Neutrophil (primary cell): ENCODE results near the gene ZNF433.

ENCODE experiments used
- H3K27ac ChIP-seq: fragments of 200-600 bp; sonication (generic); 2 replicates; pipeline ENCODE4 v1.5.1; 2016; ENCODE audit warnings: mild to moderate bottlenecking, moderate library complexity
- H3K27me3 ChIP-seq: fragments of 200-600 bp; sonication (generic); 2 replicates; pipeline ENCODE4 v1.6.0; 2016; ENCODE audit warnings: mild to moderate bottlenecking
- H3K36me3 ChIP-seq: fragments of 200-600 bp; sonication (generic); 2 replicates; pipeline ENCODE4 v1.5.1; 2017
- H3K4me1 ChIP-seq, 2 experiments: fragments of 200-600 bp in 1 of 2; sonication (generic) in 1 of 2; 1 replicate in 1 of 2; 2 replicates in 1 of 2; pipeline versions ENCODE4 v1.5.1 to v1.6.1; 2013 to 2016; ENCODE audit warnings: low read depth in 1 of 2, low read length in 1 of 2, mild to moderate bottlenecking in 1 of 2, moderate library complexity in 1 of 2; ENCODE audit not compliant: control insufficient read depth in 1 of 2, insufficient read depth in 1 of 2
- H3K4me3 ChIP-seq, 2 experiments: fragments of 200-600 bp in 1 of 2; sonication (generic) in 1 of 2; 1 replicate in 1 of 2; 2 replicates in 1 of 2; pipeline ENCODE4 v1.5.1; 2013 to 2016; ENCODE audit warnings: low read depth in 1 of 2, low read length in 1 of 2, mild to moderate bottlenecking in 1 of 2, moderate library complexity in 1 of 2
- H3K9me3 ChIP-seq: fragments of 200-600 bp; sonication (generic); 2 replicates; pipeline ENCODE4 v1.5.1; 2016
- TF ChIP-seq, protein P1 (sequence below): fragments of 200-600 bp; sonication (generic); IDR thresholded peaks from 2 replicates; pipeline ENCODE4 v1.5.1; 2016; ENCODE audit warnings: antibody characterized with exemption

ZNF433 gene

DNA sequence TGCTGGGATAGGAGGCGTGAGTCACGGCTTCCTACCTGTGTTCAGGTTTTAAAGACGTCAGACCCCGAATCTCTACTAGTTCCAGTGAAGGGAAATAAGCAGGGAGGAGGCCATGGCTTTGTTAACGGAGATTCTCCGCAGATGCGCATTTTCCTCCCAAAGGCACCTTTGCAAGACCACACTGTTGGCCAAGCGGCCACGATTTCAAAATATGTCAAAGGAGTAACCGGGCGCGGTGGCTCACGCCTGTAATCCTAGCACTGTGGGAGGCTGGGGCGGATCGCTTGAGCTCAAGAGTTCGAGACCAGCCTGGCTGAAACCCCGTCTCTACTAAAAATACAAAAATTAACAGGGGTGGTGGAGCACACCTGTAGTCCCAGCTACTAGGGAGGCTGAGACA, 48.7 kb downstream of the ZNF433 start:
- Histone ChIP-seq H3K27me3 (no peaks in the 10 kb centered on the region), H3K9me3 (no peaks in the 10 kb centered on the region), H3K4me1 (peaks cover 24 to 28% of the 10 kb centered on the region in 2 experiments), H3K36me3 (no peaks in the 10 kb centered on the region), H3K27ac (peak overlapping the region; percentile 91), H3K4me3 (peak overlapping the region in 1 of 2 experiments; percentile 87)
- TF ChIP-seq, protein P1, sequence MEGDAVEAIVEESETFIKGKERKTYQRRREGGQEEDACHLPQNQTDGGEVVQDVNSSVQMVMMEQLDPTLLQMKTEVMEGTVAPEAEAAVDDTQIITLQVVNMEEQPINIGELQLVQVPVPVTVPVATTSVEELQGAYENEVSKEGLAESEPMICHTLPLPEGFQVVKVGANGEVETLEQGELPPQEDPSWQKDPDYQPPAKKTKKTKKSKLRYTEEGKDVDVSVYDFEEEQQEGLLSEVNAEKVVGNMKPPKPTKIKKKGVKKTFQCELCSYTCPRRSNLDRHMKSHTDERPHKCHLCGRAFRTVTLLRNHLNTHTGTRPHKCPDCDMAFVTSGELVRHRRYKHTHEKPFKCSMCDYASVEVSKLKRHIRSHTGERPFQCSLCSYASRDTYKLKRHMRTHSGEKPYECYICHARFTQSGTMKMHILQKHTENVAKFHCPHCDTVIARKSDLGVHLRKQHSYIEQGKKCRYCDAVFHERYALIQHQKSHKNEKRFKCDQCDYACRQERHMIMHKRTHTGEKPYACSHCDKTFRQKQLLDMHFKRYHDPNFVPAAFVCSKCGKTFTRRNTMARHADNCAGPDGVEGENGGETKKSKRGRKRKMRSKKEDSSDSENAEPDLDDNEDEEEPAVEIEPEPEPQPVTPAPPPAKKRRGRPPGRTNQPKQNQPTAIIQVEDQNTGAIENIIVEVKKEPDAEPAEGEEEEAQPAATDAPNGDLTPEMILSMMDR, result no peak

DNA sequence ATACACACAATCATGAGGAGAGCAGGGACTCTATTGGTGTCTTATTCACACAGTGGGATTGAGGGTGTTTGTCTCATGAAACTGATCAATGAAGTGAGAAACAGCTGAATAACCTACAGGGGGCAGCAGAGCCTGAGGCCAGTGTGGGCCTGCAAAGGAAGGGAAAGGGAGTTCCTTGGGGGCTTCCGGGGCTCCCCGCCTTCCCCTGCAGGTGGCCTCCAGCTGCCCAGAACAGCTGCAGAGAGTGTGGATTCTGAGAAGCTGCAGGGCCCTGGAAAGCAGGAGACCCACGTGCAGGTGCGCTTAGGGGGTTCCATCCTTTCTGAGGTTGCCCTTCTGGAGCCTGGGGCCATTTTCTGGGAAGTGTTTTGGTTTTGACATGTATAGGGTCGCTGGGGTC, 50.5 kb downstream of the ZNF433 start:
- TF ChIP-seq, protein P1, result no peak
- peaks cover 9% of the 10 kb centered on the region for H3K9me3 ChIP-seq
- H3K27me3 ChIP-seq, result no peaks in the 10 kb centered on the region
- H3K4me1 ChIP-seq, result peaks cover 24 to 28% of the 10 kb centered on the region in 2 experiments
- H3K36me3 ChIP-seq, result no peaks in the 10 kb centered on the region
- no peak overlapping the region for H3K4me3 ChIP-seq
- H3K27ac ChIP-seq, result no peak overlapping the region

DNA sequence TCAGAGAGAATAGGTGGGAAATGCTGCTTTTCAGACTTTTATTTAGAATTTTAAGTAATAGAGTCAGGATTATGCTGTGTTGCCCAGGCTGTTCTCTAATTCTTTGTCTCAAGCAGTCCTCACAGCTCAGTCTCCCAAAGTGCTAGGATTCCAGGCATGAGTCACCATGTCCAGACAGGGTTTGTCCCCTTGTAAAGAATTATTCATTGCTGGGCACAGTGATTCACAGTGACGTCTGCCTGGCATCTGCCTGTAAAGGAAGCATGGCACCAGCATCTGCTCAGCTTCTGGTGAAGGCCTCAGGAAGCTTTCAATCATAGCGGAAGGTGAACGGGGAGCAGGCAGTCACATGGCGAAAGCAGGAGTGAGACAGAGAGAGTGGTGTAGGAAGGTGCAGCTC, 53.0 kb downstream of the ZNF433 start:
- TF ChIP-seq, protein P1, result no peak
- Histone ChIP-seq H3K4me1 (peaks cover 10% of the 10 kb centered on the region in 2 experiments), H3K4me3 (no peak overlapping the region), H3K9me3 (peaks cover 33% of the 10 kb centered on the region), H3K36me3 (no peaks in the 10 kb centered on the region), H3K27me3 (no peaks in the 10 kb centered on the region), H3K27ac (no peak overlapping the region)

DNA sequence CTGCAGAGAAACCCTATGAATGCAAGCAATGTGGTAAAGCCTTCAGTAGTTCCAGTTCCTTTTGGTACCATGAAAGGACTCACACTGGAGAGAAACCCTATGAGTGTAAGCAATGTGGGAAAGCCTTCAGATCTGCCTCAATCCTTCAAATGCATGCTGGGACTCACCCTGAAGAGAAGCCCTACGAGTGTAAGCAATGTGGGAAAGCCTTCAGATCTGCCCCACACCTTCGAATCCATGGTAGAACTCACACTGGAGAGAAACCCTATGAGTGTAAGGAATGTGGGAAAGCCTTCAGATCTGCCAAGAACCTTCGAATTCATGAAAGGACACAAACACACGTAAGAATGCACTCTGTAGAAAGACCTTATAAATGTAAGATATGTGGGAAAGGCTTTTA, 56.0 kb downstream of the ZNF433 start:
- Histone ChIP-seq H3K27ac (no peak overlapping the region), H3K27me3 (no peaks in the 10 kb centered on the region), H3K4me1 (peaks cover 15 to 16% of the 10 kb centered on the region in 2 experiments), H3K4me3 (no peak overlapping the region), H3K36me3 (no peaks in the 10 kb centered on the region), H3K9me3 (peaks cover 35% of the 10 kb centered on the region)
- TF ChIP-seq, protein P1, result no peak

DNA sequence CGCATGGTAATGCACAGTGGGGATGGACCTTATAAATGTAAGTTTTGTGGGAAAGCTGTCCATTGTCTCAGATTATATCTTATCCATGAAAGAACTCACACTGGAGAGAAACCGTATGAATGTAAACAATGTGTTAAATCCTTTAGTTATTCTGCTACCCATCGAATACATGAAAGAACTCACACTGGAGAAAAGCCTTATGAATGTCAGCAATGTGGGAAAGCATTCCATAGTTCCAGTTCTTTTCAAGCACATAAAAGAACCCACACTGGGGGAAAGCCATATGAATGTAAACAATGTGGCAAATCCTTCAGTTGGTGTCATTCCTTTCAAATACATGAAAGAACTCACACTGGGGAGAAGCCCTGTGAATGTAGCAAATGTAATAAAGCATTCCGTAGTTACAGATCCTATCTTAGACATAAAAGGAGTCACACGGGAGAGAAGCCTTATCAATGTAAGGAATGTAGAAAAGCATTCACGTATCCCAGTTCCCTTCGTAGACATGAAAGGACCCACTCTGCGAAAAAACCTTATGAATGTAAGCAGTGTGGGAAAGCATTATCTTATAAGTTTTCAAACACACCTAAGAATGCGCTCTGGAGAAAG, 56.9 kb downstream of the ZNF433 start:
- Histone ChIP-seq H3K36me3 (no peaks in the 10 kb centered on the region), H3K9me3 (peaks cover 35% of the 10 kb centered on the region), H3K4me1 (peaks cover 15 to 16% of the 10 kb centered on the region in 2 experiments), H3K4me3 (no peak overlapping the region), H3K27me3 (no peaks in the 10 kb centered on the region), H3K27ac (no peak overlapping the region)
- TF ChIP-seq, protein P1, result no peak
